GM23338 (cell line): Measurements from ENCODE around the gene AP2M1. TPM values are rescaled to one million over a fixed set of nuclear protein-coding genes. Genes with fewer than 3 reads are reported as not detected.

Source experiments
- ATAC-seq: fragments of 200-7000 bp; cut with Tn5 transposase; 3 replicates; pipeline ENCODE4 v1.9.1; 2020
- DNase-seq: peaks from one replicate; pipeline ENCODE4 v3.0.0-alpha.2; 2015; ENCODE audit warnings: low spot score
- H2AFZ ChIP-seq: fragments of 200-600 bp; sonication (generic); 2 replicates; pipeline ENCODE4 v1.8.0; 2016; ENCODE audit warnings: antibody characterized with exemption, mild to moderate bottlenecking, moderate library complexity
- H3F3A ChIP-seq: fragments of 200-600 bp; sonication (generic); replicated peaks from 2 replicates; pipeline ENCODE4 v1.8.0; 2017; ENCODE audit warnings: antibody characterized with exemption, mixed run types, low read depth
- H3K27ac ChIP-seq: fragments of 200-600 bp; sonication (generic); 2 replicates; pipeline ENCODE4 v1.6.1; 2016; ENCODE audit warnings: low read depth
- H3K27me3 ChIP-seq: fragments of 200-600 bp; sonication (generic); 2 replicates; pipeline ENCODE4 v1.8.0; 2016; ENCODE audit warnings: mild to moderate bottlenecking, mixed run types, moderate library complexity; ENCODE audit not compliant: insufficient read depth
- H3K36me3 ChIP-seq: fragments of 200-600 bp; sonication (generic); 2 replicates; pipeline ENCODE4 v1.8.0; 2016; ENCODE audit warnings: mild to moderate bottlenecking; ENCODE audit not compliant: insufficient read depth
- H3K4me1 ChIP-seq: fragments of 200-600 bp; sonication (generic); 2 replicates; pipeline ENCODE4 v1.8.0; 2016; ENCODE audit warnings: mild to moderate bottlenecking, moderate library complexity; ENCODE audit not compliant: insufficient read depth
- H3K4me2 ChIP-seq: fragments of 200-600 bp; sonication (generic); 2 replicates; pipeline ENCODE4 v1.7.1; 2017; ENCODE audit warnings: mixed run types
- H3K4me3 ChIP-seq: fragments of 200-600 bp; sonication (generic); 2 replicates; pipeline ENCODE4 v1.6.1; 2016; ENCODE audit warnings: mixed run types
- H3K79me2 ChIP-seq: fragments of 200-600 bp; sonication (generic); replicated peaks from 2 replicates; pipeline ENCODE4 v1.8.0; 2017; ENCODE audit warnings: mild to moderate bottlenecking; ENCODE audit not compliant: insufficient read depth
- H3K9me2 ChIP-seq: fragments of 200-600 bp; sonication (generic); 2 replicates; pipeline ENCODE4 v1.8.0; 2017; ENCODE audit not compliant: insufficient read depth
- H4K20me1 ChIP-seq: fragments of 200-600 bp; sonication (generic); replicated peaks from 2 replicates; pipeline ENCODE4 v1.8.0; 2017; ENCODE audit warnings: mild to moderate bottlenecking; ENCODE audit not compliant: insufficient read depth
- H3K27ac Mint-ChIP-seq: 2 replicates; pipeline ENCODE4 v1.8.0; 2020; ENCODE audit warnings: inconsistent platforms, mild to moderate bottlenecking, moderate library complexity, mixed read lengths
- H3K27me3 Mint-ChIP-seq: 3 replicates; pipeline ENCODE4 v1.8.0; 2022; ENCODE audit warnings: low read depth, mild to moderate bottlenecking, moderate library complexity, mixed read lengths, inconsistent platforms; ENCODE audit not compliant: insufficient read depth, poor library complexity
- H3K36me3 Mint-ChIP-seq: 3 replicates; pipeline ENCODE4 v1.8.0; 2021; ENCODE audit warnings: low read depth, mild to moderate bottlenecking, inconsistent platforms, moderate library complexity, mixed read lengths
- H3K4me1 Mint-ChIP-seq: 3 replicates; pipeline ENCODE4 v1.8.0; 2020; ENCODE audit warnings: mild to moderate bottlenecking, inconsistent platforms, mixed read lengths
- H3K4me3 Mint-ChIP-seq: 3 replicates; pipeline ENCODE4 v1.8.0; 2021; ENCODE audit warnings: moderate library complexity, mild to moderate bottlenecking, inconsistent platforms, mixed read lengths
- H3K9me3 Mint-ChIP-seq: 3 replicates; pipeline ENCODE4 v1.8.0; 2020; ENCODE audit warnings: moderate library complexity, mild to moderate bottlenecking, inconsistent platforms, mixed read lengths
- CREB1 ChIP-seq: fragments of 250-450 bp; sonication (Bioruptor Pico); IDR thresholded peaks from 2 replicates; pipeline ENCODE4 v1.5.0; 2020; ENCODE audit warnings: low read depth, mild to moderate bottlenecking, moderate library complexity
- EZH2 ChIP-seq: fragments of 200-600 bp; sonication (generic); IDR thresholded peaks from one replicate; pipeline ENCODE4 v1.8.0; 2017; ENCODE audit warnings: antibody characterized with exemption, mild to moderate bottlenecking, low read depth; ENCODE audit not compliant: unreplicated experiment
- EZH2phosphoT487 ChIP-seq: fragments of 200-600 bp; sonication (generic); IDR thresholded peaks from one replicate; pipeline ENCODE4 v1.8.1; 2018; ENCODE audit warnings: antibody characterized with exemption; ENCODE audit not compliant: unreplicated experiment
- JUNB ChIP-seq: IDR thresholded peaks from one replicate; pipeline ENCODE4 v1.6.1; 2016; ENCODE audit warnings: antibody characterized with exemption; ENCODE audit not compliant: unreplicated experiment
- NANOG ChIP-seq: IDR thresholded peaks from 2 replicates; pipeline ENCODE4 v1.6.1; 2016; ENCODE audit warnings: antibody characterized with exemption, borderline replicate concordance
- POLR2AphosphoS5 ChIP-seq: IDR thresholded peaks from 2 replicates; pipeline ENCODE4 v1.6.1; 2016; ENCODE audit warnings: antibody characterized with exemption, low read depth
- STAT1 ChIP-seq: IDR thresholded peaks from one replicate; pipeline ENCODE4 v1.6.1; 2016; ENCODE audit warnings: antibody characterized with exemption; ENCODE audit not compliant: unreplicated experiment
- ZNF114 ChIP-seq: fragments of 250-450 bp; sonication (Bioruptor Pico); IDR thresholded peaks from 2 replicates; pipeline ENCODE4 v1.5.0; 2020; ENCODE audit warnings: mild to moderate bottlenecking, moderate library complexity
- ZNF331 ChIP-seq: fragments of 250-450 bp; sonication (Bioruptor Pico); IDR thresholded peaks from 2 replicates; pipeline ENCODE4 v1.5.0; 2020; ENCODE audit warnings: low read depth, mild to moderate bottlenecking, moderate library complexity
- polyA plus RNA-seq: library from polyadenylated mRNA; unstranded; fragments of >200 nt; fragmentation: Nextera tagmentation; extraction: Ambion mirVana; gene quantifications from 2 replicates; pipeline ENCODE4 v1.2.1, GENCODE V29; 2016
- total RNA-seq: library from RNA; depleted of rRNA; stranded (reverse); fragments of >200 nt; shearing (Covaris generic); gene quantifications from 2 replicates; pipeline ENCODE4 v1.2.3, GENCODE V29; 2014
- TF ChIP-seq, protein P1 (sequence below): IDR thresholded peaks from 2 replicates; pipeline ENCODE4 v1.6.1; 2016; ENCODE audit warnings: antibody characterized with exemption
- TF ChIP-seq, protein P2 (sequence below): IDR thresholded peaks from one replicate; pipeline ENCODE4 v1.6.1; 2018; ENCODE audit warnings: antibody characterized with exemption; ENCODE audit not compliant: unreplicated experiment
- TF ChIP-seq, protein P3 (sequence below): fragments of 250-450 bp; sonication (Bioruptor Pico); IDR thresholded peaks from 2 replicates; pipeline ENCODE4 v1.5.0; 2020; ENCODE audit warnings: mild to moderate bottlenecking, moderate library complexity
- TF ChIP-seq, protein P4 (sequence below), 2 experiments: fragments of 200-600 bp in 1 of 2; sonication (generic) in 1 of 2; conservative IDR thresholded peaks; 2 replicates each; pipeline versions ENCODE4 v1.5.1 to v1.6.1; 2016 to 2017; ENCODE audit warnings: antibody characterized with exemption in 2 of 2, low read depth in 2 of 2, mild to moderate bottlenecking in 2 of 2, moderate library complexity in 1 of 2

AP2M1 gene
- total and polyA plus RNA-seq, 2 experiments from 2014 or later: 215 to 305 TPM

DNA sequence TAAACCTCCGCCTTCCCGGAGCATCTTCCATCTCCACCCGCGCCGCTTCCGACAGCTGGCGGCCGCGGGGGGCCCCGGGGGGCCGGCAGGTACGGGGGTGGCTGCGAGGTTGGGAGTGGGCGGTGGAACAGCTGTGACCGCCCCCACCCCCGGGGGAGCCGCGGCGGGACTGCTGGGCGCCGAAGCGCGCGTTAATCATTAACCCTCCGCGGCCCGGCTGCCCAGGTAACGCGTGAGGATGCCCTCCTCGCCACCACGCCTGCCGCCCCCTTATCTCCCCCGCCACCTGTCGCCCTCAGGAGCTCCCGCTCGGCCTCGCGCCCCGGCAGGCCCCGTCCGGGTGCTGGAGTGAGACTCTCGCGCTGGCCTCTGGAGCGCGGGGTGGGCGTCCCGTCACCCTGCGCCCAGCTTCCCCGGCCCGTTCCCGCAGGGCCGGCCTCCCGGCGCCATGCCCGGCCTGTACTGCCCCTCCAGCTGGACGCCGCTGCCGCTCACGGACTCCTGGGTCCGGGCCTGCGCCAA, 55.5 kb downstream of the AP2M1 start:
- no peaks in the 10 kb centered on the region; the same call in 2 of the 3 replicates for H3K9me3 Mint-ChIP-seq
- H3K36me3 ChIP-seq: no peaks in the 10 kb centered on the region
- H3K4me3 ChIP-seq: peak overlapping the region; percentile 63
- H3K27ac Mint-ChIP-seq: no peak overlapping the region
- H3K79me2 ChIP-seq: no peaks in the 10 kb centered on the region
- H3K4me2 ChIP-seq: peak overlapping the region; percentile 90
- no peaks in the 10 kb centered on the region for H3K4me1 ChIP-seq
- no peaks in the 10 kb centered on the region for H3F3A ChIP-seq
- no peak overlapping the region; the same call in 2 of the 3 replicates for H3K4me3 Mint-ChIP-seq
- H3K27me3 ChIP-seq: peaks cover 82% of the 10 kb centered on the region
- peak; percentile 22 for TF ChIP-seq EZH2phosphoT487
- no peak for TF ChIP-seq ZNF331
- TF ChIP-seq ZNF114 (CRISPR knock-in tag): no peak
- TF ChIP-seq STAT1: no peak
- TF ChIP-seq NANOG: no peak
- TF ChIP-seq, protein P1, sequence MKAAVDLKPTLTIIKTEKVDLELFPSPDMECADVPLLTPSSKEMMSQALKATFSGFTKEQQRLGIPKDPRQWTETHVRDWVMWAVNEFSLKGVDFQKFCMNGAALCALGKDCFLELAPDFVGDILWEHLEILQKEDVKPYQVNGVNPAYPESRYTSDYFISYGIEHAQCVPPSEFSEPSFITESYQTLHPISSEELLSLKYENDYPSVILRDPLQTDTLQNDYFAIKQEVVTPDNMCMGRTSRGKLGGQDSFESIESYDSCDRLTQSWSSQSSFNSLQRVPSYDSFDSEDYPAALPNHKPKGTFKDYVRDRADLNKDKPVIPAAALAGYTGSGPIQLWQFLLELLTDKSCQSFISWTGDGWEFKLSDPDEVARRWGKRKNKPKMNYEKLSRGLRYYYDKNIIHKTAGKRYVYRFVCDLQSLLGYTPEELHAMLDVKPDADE: no peak
- no peak for TF ChIP-seq JUNB
- TF ChIP-seq, protein P2, sequence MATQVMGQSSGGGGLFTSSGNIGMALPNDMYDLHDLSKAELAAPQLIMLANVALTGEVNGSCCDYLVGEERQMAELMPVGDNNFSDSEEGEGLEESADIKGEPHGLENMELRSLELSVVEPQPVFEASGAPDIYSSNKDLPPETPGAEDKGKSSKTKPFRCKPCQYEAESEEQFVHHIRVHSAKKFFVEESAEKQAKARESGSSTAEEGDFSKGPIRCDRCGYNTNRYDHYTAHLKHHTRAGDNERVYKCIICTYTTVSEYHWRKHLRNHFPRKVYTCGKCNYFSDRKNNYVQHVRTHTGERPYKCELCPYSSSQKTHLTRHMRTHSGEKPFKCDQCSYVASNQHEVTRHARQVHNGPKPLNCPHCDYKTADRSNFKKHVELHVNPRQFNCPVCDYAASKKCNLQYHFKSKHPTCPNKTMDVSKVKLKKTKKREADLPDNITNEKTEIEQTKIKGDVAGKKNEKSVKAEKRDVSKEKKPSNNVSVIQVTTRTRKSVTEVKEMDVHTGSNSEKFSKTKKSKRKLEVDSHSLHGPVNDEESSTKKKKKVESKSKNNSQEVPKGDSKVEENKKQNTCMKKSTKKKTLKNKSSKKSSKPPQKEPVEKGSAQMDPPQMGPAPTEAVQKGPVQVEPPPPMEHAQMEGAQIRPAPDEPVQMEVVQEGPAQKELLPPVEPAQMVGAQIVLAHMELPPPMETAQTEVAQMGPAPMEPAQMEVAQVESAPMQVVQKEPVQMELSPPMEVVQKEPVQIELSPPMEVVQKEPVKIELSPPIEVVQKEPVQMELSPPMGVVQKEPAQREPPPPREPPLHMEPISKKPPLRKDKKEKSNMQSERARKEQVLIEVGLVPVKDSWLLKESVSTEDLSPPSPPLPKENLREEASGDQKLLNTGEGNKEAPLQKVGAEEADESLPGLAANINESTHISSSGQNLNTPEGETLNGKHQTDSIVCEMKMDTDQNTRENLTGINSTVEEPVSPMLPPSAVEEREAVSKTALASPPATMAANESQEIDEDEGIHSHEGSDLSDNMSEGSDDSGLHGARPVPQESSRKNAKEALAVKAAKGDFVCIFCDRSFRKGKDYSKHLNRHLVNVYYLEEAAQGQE: no peak
- TF ChIP-seq EZH2: peak; percentile 1
- TF ChIP-seq POLR2AphosphoS5: no peak
- no peak for TF ChIP-seq CREB1
- TF ChIP-seq, protein P3, sequence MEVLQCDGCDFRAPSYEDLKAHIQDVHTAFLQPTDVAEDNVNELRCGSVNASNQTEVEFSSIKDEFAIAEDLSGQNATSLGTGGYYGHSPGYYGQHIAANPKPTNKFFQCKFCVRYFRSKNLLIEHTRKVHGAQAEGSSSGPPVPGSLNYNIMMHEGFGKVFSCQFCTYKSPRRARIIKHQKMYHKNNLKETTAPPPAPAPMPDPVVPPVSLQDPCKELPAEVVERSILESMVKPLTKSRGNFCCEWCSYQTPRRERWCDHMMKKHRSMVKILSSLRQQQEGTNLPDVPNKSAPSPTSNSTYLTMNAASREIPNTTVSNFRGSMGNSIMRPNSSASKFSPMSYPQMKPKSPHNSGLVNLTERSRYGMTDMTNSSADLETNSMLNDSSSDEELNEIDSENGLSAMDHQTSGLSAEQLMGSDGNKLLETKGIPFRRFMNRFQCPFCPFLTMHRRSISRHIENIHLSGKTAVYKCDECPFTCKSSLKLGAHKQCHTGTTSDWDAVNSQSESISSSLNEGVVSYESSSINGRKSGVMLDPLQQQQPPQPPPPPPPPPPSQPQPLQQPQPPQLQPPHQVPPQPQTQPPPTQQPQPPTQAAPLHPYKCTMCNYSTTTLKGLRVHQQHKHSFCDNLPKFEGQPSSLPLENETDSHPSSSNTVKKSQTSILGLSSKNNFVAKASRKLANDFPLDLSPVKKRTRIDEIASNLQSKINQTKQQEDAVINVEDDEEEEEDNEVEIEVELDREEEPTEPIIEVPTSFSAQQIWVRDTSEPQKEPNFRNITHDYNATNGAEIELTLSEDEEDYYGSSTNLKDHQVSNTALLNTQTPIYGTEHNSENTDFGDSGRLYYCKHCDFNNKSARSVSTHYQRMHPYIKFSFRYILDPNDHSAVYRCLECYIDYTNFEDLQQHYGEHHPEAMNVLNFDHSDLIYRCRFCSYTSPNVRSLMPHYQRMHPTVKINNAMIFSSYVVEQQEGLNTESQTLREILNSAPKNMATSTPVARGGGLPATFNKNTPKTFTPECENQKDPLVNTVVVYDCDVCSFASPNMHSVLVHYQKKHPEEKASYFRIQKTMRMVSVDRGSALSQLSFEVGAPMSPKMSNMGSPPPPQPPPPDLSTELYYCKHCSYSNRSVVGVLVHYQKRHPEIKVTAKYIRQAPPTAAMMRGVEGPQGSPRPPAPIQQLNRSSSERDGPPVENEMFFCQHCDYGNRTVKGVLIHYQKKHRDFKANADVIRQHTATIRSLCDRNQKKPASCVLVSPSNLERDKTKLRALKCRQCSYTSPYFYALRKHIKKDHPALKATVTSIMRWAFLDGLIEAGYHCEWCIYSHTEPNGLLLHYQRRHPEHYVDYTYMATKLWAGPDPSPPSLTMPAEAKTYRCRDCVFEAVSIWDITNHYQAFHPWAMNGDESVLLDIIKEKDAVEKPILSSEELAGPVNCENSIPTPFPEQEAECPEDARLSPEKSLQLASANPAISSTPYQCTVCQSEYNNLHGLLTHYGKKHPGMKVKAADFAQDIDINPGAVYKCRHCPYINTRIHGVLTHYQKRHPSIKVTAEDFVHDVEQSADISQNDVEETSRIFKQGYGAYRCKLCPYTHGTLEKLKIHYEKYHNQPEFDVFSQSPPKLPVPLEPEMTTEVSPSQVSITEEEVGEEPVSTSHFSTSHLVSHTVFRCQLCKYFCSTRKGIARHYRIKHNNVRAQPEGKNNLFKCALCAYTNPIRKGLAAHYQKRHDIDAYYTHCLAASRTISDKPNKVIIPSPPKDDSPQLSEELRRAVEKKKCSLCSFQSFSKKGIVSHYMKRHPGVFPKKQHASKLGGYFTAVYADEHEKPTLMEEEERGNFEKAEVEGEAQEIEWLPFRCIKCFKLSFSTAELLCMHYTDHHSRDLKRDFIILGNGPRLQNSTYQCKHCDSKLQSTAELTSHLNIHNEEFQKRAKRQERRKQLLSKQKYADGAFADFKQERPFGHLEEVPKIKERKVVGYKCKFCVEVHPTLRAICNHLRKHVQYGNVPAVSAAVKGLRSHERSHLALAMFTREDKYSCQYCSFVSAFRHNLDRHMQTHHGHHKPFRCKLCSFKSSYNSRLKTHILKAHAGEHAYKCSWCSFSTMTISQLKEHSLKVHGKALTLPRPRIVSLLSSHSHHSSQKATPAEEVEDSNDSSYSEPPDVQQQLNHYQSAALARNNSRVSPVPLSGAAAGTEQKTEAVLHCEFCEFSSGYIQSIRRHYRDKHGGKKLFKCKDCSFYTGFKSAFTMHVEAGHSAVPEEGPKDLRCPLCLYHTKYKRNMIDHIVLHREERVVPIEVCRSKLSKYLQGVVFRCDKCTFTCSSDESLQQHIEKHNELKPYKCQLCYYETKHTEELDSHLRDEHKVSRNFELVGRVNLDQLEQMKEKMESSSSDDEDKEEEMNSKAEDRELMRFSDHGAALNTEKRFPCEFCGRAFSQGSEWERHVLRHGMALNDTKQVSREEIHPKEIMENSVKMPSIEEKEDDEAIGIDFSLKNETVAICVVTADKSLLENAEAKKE (CRISPR knock-in tag): no peak
- TF ChIP-seq, protein P4, sequence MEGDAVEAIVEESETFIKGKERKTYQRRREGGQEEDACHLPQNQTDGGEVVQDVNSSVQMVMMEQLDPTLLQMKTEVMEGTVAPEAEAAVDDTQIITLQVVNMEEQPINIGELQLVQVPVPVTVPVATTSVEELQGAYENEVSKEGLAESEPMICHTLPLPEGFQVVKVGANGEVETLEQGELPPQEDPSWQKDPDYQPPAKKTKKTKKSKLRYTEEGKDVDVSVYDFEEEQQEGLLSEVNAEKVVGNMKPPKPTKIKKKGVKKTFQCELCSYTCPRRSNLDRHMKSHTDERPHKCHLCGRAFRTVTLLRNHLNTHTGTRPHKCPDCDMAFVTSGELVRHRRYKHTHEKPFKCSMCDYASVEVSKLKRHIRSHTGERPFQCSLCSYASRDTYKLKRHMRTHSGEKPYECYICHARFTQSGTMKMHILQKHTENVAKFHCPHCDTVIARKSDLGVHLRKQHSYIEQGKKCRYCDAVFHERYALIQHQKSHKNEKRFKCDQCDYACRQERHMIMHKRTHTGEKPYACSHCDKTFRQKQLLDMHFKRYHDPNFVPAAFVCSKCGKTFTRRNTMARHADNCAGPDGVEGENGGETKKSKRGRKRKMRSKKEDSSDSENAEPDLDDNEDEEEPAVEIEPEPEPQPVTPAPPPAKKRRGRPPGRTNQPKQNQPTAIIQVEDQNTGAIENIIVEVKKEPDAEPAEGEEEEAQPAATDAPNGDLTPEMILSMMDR (conservative IDR thresholded peaks at IDR 0.05; ENCODE audit: low read depth in 2 of 2): no peak
- DNase-seq (peak; percentile 44), ATAC-seq (peak; percentile 12)
- no peak overlapping the region for H3K27ac ChIP-seq
- H3K27me3 Mint-ChIP-seq: peaks cover 58% of the 10 kb centered on the region
- H4K20me1 ChIP-seq: 0 out of 2 replicates have a peak, but pooled peaks cover 6% of the 10 kb centered on the region
- no peaks in the 10 kb centered on the region for H3K9me2 ChIP-seq
- H3K36me3 Mint-ChIP-seq: no peaks in the 10 kb centered on the region; the same call in 2 of the 3 replicates
- peaks cover 5% of the 10 kb centered on the region for H3K4me1 Mint-ChIP-seq
- peak overlapping the region; percentile 91 for H2AFZ ChIP-seq
